Left kidney (tissue), 2 donors: ENCODE measurements around the gene XPO4. TPM values are rescaled to one million over a fixed set of nuclear protein-coding genes. Genes with fewer than 3 reads are reported as not detected.
"Not testable (repeated sequence)": the region's sequence is repeated elsewhere in the genome, so short reads cannot be mapped to it uniquely, and the experiment has no call there.

Source experiments
- DNase-seq: peaks from one replicate; pipeline ENCODE4 v3.0.0-alpha.2; 2013
- polyA plus RNA-seq: library from polyadenylated mRNA; unstranded; fragments of 120-200 nt; gene quantifications from one replicate; pipeline ENCODE4 v1.2.1, GENCODE V29; 2013; ENCODE audit not compliant: insufficient read length

The XPO4 gene
- polyA plus RNA-seq, 1 donor, result 24.5 TPM

DNA sequence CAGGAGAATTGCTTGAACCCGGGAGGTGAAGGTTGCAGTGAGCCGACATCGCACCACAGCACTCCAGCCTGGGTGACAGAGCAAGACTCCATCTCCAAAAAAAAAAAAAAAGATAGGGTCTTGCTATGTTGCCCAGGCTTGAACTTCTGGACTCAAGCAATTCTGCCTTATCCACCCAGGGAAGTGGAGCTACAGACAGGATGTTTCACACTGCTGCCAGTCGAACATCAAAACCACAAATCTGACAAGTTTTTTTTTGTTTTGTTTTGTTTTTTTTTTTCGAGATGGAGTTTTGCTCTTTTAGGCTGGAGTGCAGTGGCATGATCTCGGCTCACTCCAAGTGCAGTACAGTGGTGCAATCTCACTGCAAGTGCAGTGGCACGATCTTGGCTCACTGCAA is 10.8 kb downstream of the XPO4 start:
- no peak for DNase-seq

DNA sequence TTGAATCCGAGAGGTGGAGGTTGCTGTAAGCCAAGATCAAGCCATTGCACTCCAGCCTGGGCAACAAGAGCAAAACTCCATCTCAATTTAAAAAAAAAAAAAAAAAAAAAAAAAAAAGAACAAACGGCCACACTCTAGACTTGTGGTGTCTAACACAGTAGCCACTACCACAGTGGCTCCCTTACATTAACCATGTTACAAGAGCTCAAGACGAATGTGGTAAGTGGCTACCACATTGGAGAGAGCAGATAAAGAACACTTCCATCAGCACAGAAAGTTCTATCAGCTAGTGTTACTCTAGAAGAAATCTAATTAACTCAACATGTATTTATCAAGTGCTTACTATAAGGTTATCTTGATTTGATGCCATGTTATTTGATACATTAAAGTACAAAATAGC is 11.5 kb downstream of the XPO4 start:
- no peak for DNase-seq

DNA sequence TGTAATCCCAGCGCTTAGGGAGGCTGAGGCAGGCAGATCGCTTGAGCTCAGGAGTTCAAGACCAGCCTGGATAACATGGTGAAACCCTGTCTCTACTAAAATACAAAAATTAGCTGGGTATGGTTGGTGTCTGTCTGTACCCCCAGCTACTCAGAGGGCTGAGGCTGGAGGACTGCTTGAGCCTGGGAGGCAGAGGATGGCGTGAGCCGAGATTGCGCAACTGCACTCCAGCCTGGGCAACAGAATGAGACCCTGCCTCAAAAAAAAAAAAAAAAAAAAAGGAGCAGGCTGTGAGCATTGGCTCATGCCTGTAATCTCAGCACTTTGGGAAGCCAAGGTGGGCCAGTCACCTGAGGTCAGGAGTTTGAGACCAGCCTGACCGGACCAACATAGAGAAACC is 12.0 kb downstream of the XPO4 start:
- not testable (repeated sequence) for DNase-seq

DNA sequence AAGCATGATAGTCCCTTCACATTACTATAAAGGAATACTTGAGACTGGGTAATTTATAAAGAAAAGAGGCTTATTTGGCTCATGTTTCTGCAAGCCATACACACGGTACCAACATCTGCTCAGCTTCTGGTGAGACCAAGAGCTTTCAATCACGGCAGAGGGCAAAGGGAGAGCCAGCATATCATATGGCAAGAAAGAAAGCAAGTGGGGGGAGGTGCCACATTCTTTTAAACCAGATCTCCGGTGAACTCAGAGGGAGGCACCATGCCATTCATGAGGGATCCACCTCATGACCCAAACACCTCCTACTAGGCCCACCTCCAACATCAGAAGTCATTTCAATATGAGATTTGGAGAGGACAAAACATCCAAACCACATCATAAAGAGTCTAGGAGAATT is 20.3 kb downstream of the XPO4 start:
- no peak for DNase-seq

DNA sequence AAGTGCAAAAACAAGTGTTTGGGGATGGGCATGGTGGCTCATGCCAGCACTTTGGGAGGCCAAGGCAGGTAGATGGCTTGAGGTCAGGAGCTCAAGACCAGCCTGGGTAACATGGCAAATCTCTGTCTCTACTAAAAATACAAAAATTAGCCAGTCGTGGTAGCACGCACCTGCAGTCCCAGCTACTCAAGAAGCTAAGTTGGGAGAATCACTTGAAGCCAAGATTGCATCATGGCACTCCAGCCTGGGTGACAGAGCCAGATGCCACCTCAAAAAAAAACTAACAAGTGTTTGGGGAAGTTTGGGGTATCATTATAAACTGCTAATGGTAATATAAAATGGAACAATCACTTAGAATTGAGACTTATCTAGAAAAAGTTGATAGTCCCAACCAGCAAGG is 24.6 kb downstream of the XPO4 start:
- DNase-seq, result no peak

DNA sequence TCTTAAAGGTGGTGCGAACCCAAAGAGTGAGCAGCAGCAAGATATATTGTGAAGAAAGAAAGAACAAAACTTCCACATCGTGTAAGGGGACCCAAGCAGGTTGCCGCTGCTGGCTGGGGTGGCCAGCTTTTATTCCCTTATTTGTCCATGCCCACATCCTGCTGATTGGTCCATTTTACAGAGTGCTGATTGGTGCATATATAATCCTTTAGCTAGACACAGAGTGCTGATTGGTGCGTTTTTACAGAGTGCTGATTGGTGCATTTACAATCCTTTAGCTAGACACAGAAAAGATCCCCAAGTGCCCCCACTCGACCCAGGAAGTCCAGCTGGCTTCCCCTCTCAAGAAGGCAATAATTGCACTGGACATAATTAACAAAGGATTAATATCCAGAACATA is 25.7 kb downstream of the XPO4 start:
- DNase-seq, result not testable (repeated sequence)

DNA sequence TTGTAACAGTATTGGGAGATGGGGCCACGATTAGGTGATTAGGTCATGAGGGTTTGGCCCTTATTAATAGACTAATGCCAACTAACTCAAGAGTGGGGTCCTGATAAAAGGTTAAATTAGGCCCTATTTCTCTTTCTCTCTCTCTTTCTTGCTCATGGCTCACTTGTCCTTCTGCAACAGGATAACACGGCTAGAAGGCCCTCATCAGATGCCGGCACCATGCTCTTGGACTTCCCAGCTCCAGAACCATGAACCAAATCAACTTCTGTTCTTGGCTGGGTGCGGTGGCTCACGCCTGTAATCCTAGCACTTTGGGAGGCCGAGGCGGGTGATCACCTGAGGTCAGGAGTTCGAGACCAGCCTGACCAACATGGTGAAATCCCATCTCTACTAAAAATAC is 28.1 kb downstream of the XPO4 start:
- DNase-seq, result not testable (repeated sequence)

DNA sequence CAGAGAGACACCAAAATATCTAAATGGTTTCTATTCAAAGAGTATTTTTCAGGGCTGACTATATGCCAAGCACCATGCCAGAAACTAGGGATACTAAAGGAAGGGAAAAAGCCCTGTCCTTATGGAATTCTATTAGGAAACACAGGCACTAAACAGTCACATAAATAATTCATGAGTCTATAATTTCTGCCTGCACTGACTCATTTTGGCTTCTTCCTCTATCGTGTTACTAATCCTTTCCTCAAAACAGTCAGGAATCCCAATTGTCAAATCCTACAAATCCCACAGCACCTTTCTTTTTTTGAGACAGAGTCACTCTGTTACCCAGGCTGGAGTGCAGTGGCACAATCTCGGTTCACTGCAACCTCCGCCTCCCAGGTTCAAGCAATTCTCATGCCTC is 29.2 kb downstream of the XPO4 start:
- no peak for DNase-seq

DNA sequence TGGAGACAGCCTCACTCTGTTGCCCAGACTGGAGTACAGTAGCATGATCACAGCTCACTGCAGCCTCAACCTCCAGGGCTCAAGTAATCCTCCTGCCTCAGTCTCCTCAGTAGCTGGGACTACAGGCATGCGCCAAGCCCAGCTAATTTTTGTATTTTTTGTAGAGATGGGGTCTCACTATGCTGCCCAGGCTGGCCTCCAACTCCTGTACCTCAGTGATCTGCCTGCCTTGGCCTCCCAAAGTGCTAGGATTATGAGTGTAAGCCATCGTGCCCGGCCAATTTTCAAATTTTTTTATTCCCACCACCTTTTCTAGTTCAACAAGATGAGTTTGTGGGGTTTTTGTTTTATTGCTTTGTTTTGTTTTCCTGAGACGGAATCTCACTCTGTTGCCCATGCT is 31.7 kb downstream of the XPO4 start:
- DNase-seq, result no peak

DNA sequence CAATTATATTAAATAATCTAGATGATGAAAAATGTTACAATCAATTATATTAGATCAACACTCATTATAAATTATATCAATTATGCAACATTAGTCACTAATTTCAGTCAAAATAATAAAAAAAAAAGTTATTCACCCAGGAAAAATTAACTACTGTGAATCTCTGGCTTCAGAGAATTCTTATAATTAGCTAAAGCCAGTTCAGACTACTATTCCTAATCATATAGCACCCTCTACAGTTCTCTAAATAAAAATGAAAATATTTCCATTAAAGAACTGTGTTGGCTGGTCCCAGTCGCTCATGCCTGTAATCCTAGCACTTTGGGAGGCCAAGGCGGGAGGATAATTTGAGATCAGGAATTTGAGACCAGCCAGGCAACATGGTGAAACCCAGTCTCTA is 33.0 kb downstream of the XPO4 start:
- no peak for DNase-seq

DNA sequence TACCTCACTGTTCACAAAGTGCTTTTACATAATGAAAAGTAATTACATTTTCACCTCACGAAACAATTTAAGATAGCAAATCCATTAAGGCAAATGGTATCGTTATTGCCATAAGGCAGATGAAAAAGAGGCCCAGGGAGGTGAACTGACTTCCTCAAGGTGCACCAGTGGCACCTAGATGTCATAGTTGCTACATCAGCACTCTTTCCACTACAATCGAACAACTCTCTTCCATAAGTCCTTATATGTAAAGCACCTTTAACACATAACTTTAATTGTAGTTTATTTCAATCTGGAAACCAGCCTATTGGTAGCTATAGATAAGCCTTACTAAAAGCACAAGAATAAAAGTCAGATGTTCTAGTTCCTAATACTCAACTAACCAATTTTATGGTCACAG is 35.1 kb downstream of the XPO4 start:
- no peak for DNase-seq

DNA sequence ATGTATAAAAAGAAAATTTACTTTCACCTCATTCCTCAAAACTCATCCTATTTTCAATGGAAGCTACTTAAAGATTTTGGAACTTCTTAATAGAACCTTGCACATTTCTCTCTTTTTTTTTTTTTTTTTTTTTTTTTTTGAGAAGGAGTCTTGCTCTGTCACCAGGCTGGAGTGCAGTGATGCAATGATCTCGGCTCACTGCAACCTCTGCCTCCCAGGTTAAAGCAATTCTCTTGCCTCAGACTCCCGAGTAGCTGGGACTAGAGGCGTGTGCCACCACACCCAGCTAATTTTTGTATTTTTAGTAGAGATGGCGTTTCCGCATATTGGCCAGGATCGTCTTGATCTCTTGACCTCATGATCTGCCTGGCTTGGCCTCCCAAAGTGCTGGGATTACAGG is 40.9 kb downstream of the XPO4 start:
- not testable (repeated sequence) for DNase-seq

DNA sequence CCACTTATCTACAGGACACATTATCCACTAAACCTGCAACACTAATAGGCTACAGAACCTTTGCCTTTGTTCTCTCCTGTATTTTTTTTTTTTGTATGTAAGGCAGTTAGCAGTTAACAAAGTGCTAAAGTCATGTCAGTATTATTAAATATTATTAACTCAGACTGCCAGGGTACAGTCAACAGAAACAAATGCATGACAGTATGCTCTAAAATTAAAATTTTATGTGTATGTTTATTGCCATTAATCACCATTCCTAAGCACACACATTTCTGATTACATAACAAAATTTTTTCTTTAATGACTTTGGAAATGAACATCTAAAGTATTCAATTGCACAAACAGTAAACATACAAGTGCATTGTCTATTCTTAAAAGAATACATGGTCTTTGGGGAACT is 41.7 kb downstream of the XPO4 start:
- no peak for DNase-seq

DNA sequence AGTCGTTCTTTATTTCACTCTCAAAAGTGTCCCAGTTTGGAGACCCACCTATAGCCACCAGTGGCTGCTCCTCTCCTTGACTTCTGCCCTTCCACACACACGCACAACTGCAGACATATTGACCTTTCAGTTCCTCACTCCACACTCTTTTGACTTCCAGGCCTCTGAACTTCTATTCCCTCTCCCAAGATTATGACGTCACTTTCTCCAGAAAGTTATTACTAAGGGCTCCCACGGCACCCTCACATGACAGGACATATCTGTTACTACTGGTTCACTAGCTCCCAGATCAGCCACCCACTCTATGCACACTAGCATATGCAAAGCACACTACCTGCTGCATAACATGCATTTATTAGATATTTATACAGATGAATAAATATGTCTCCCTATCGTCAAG is 45.9 kb downstream of the XPO4 start:
- no peak for DNase-seq

DNA sequence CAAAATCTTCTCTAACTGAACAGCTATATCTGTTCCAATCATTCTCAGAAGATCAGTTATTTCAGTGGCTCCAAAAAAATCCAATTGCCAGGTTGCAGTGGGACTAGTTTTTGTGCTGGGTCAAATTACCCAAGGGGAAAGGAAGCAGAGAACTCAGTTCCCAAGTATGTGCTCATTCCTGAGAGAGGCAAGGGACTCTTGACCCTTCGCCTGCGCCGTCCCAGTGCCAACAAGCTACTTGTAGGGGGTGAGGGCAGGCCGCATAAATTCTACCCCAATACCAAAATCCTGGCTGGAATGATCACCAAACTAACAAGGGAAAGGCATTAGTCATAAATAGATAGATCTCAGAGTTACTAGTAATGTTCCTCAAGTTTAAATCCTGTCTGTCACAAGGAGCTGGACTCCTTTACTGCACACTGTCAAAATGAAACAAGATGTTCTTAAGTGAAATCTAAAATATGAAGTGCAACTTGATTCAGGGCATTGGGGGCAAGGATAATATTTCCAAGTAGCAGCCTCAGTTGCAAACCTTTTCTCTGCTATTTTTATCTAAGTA is 50.6 kb downstream of the XPO4 start:
- no peak for DNase-seq

DNA sequence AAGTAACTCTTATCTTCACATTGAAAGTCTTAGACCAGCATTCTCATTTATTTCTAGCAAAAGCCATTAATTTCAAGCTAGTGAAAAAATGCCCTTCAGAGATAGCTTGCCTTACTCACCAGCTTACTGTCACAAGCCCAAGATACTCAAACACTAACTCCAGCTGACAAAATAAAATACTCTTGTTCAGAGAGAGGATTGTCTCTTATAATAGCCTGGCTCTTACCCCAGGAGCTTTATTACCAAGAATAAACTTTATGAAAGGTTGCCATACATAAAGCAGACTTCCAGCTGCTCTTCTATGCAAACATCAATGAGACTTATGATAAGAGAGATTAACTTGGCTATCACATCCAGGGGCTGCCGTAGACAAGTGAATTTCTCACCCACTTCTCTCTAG is 53.6 kb downstream of the XPO4 start:
- DNase-seq, result no peak

DNA sequence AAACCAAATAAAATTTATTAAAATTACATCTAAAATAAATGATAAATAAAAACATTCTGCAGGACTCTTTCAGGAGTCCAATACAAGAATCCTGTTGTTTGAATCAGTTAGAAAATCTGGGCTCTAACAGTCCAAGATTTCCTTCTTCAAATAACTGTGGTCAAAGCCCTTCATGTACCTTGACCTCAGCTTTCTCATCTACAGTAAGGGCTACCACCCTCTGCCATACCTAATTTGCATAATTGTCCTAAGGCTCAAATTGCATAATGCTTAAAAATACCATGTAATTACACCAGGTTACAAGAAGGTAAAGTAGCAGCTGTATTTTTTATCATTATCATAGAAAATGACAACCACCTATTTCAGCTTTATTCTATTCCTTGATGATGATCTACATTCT is 54.3 kb downstream of the XPO4 start:
- DNase-seq, result no peak

DNA sequence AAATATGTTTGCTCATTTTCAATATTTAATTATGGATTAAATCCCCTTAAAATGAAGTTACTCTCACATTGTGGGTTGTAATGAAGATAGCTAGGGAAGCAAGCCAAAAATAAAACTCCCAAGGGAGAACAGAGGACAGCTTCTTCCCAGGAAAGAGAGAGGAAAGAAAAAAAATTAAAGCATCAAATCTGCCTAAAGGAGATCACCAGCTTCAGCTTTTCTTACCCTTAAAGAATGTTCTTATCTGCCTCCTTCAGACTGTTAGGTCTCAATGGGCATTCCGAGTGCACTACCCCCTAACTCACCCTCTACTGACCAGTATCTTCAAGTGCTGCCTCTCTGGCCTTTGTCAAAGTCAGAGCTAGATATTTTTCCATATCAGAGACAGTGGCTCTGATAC is 55.2 kb downstream of the XPO4 start:
- DNase-seq, result no peak

DNA sequence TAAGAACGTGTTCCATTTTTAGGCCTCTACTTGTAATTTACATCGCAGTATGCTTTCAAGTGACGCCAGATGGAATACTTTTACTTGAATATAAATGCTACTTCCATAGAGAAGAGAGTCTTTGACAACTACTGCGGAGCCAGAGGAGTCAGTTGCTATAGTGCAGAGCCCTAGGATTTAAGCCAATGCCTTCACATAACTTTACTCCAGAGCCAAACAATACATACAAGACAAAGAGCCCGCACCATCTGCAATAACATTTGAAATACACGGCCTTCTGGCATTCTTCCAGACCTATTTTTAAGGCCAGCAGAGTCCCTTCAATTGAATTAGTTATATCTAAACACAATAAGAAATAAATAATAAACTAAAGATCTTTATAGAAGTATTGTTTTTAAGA is 59.4 kb downstream of the XPO4 start:
- peak; percentile 19 for DNase-seq

DNA sequence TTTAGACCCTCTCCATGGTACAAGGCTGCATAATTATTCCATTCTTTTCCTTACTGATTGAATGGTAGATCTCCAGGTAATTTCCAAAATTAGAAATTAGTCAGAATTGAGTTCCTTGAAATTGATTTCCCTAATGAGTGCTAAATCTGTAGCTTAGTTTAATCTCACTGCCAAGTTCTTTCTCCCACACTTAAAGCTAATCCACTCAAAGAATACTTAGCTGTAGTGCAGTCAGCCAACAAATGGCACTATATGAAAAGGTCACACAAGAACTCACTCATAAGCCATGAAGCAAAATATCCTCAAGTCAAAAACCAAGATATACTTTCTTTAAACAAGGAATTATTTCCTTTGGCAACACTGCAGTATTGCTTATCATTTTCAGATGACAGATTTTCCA is 62.0 kb downstream of the XPO4 start:
- DNase-seq, result no peak

DNA sequence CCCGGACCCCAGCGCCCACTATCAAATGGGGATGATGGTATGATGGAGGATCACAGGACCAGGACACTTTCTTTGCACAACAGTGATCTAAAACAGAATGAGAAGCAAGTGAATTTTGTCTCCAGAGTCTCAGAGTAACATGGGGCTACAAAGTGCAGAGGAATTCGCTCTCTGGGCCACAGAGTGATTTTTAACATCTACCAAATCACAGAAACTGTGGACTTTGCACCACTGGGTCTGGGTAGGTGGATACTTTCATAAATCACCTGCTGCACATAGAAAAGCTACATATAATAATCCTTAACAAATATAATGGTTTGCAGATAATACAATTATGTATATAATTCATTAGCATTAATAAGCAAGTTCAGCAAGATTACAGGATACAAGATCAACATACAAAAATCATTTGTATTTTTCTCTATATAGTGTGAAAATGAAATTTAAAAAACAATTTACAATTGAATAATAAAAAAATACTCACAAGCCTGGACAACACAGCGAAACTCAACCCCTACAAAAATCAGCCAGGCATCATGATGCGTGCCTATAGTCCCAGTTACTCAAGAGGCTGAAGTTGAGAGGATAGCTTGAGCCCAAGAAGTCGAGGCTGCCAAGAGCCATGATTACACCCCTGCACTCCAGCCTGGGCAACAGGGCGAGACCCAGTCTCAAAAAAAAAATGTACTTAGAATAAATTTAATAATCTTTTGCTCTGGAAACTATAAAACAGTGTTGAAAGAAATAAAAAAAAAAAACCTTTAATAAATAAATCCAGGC is 68.5 kb downstream of the XPO4 start:
- DNase-seq, result no peak

DNA sequence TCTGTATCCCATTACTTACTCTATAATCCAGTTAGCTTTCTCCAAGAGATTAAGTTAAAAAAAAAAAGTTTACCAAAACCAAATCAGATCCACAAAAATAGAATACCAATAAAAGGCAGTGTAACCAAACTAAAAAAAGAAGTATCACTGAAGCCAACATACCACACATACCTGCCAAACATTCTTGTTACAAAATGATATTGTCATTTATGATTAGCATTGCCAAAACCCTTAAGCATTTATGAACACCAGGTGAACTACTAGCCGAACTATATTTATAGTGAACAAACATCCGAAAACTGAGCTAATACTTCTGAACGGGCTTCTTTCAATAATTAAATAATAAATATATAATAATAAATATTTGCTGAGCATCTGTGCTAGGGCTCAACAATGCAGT is 69.7 kb downstream of the XPO4 start:
- no peak for DNase-seq

DNA sequence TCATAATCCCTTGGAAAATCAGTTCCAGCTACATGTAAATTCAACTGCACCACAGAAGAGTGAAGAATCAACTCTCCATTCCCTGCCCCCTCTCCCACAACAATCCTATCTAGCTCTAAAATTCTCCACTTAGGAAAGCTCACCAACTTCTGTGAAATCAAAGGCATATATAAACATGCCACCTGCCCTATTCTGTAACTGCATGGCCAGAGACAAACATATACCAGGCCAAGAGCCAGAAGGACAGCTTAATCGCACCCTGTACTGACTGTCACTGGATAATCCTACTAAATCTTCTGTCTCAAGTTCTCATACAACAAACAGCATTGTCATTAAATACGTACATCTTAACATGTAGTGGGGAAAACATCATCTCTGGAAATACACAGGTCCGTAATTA is 70.6 kb downstream of the XPO4 start:
- no peak for DNase-seq

DNA sequence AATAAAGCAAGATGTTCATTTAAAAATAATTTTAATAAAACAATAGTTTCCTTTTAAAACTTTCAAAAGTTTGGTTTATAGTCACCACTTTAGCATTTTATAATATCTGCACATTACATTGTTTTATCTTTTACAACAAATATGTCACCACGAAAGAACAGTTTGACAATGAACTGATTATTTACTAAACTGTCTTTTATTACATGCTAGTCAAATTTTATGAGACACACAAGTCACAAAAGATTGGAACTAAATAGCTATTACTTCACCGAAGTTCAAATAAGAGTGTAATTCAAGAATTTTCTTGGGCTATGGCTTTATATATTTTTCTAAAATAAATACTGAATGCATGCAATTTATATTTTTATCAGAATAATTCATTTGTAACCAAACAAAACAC is 71.3 kb downstream of the XPO4 start:
- no peak for DNase-seq
